GM18858 (cell line): ENCODE results near the gene ZNF669.

Experiments
- ATAC-seq: cut with Tn5 transposase; IDR thresholded peaks from one replicate; pipeline ENCODE4 v1.9.1; 2021; ENCODE audit not compliant: unreplicated experiment

The ZNF669 gene

DNA sequence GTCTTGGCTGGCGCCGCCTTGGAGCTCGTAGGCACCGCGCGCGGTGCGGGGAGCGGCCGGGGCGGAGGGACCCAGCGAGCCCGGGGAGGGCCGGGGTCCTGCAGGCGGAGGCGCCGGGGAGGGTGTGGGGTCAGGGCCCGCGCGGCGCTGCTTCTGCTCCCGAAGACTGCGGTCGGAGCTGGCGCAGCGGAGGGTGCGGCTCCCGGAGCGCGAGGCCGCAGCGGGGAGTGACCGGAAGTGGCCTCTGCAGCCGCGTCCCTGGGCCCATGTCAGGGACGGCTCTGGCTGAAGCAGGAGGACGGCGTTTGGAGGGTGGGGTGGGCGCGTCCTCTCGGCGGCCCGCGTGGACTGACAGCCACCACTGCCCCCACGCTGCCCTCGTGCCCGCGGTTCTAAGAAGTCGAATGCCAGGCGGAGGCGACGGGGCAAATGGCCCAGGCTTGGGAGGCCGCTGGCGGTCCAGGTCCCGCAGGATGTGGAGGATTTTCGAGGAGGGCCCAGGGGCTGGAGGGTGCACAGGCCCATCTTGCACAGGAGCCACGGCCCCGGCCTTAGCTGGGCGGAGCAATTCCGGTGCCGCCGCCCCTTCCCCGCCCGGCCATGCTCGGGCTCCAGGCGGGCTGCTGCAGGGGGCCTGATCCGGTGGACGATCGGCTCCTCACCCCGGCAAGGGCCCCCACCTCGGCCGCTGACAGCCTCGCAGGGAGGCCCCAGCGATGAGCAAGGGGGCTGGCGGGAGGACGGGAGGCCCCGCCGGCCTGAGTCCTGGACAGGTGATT lies 7.7 kb upstream of the ZNF669 start:
- no peak for ATAC-seq

DNA sequence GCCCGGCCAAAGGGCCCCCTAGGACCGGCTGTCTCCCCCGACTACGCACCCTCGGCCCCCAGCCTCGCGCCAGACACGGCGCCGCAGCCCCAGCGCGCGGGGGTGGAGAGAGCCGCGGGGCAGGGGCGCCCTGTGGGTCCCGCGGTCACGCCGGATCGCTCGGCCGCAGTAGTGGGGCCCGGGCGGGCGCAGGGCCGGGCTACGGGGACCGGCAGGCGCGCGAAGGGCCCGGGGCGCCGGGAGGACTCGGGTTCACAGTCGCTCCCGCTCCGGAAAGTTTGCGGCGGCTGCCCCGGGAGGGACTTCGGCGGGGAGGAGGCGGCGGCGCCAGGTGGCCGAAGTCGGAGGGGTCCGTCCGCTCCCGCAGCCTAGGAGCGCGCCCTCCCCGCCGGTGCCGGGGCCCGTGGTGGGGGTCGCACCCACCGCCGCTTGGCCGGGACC lies 7.1 kb upstream of the ZNF669 start:
- no peak for ATAC-seq

DNA sequence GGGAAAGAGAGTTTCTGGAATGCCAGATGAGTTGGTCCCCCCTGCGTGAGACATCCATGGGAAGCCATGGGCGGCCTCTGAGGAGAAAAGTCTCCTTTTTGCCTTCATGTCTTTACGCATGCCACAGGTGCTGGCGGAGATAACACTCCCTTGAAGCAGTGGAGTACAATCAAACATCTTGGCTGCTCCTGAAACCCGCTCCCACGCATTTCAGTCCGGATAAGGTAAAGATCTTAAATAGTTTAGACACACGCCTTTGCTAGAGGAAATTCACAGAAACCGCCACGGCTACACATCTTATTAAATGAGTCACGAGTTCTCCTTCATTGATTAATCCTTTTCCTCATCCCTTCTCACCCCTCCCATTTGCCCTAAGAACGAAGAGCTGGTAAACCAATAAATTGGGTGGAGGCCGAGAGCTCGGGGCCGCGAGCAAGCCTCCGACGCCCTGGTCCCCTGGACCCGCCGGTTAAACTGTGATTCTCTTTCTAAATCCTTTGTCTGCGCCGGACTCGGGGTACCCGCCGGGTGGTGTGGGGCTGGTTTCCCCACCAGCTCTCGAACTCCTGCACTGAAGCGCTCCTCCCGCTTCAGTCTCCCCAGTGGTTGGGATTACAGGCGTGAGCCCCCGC lies 6.6 kb upstream of the ZNF669 start:
- ATAC-seq: no peak

DNA sequence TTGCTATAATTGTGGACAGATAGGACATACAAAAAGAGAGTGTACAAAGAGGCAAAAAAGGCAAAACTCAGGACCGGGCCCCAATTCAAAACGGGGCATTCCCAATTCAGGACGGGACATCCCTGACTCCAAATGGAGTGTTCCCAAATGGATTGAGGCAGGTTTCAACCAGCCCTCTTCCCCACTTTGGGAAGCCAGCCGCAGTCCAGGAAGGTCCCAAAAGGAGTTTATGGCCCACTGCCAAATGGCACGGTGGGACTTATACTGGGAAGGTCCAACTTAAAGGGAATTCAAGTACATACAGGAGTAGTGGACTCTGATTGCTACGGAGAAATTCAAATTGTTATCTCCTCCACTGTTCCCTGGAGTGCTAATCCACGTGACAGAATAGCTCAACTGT lies 3.5 kb upstream of the ZNF669 start:
- no peak for ATAC-seq

DNA sequence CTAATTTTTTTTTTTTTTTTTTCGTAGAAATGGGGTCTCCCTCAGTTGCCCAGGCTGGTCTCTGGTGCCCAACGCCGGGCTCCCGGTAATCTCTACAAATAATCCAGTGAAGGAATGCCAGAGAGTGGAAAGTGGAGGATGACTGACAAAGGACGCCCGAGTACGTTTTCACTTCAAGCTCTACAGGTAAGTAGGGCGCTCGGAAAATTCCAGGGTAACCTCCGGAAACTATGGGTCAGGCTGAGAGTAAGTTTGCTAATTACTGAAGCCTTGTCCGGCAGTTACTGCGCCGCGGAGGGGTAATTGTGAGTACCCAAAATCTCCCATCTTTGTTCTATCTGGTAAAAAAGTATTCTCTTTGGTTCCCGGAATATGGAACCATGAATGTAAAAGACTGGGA lies 1.8 kb upstream of the ZNF669 start:
- ATAC-seq: no peak

DNA sequence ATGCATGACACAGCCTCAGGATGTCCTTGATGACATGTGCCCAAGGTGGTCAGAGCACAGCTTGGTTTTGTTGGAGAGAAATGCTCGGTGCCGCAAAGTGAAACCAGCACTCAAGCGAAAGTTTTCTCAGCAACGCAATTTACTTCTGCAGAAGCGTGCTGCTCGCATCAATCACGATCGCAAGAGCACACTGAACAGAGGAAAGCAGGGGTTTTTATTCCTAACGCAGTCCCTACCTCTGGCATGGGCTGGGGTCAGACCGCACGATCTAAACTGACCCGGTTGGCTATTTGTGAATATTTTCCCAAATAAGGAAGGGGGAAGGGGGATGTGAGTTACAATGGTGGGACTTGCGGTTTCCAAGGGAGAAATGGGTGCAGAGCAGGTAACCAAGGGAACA lies 809 bp upstream of the ZNF669 start:
- no peak for ATAC-seq

DNA sequence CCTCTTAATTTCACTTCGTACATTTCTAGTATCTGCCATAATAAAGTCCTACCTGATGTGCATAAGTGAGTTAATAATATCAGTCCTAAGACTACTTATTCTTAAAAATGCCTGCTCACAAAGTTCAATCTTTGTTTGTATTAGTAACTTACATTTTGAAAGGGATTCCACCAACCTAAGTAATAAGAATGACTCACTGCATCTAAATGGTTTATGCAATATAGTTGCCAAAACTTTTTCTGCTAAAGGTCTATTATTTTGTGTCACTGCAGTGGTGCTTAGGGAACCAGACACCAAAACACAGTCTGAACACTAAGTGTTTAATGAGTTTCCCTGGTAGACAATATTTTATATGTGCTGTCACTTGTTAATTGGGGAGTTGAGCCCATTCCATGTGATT lies 1.8 kb downstream of the ZNF669 start:
- no peak for ATAC-seq

DNA sequence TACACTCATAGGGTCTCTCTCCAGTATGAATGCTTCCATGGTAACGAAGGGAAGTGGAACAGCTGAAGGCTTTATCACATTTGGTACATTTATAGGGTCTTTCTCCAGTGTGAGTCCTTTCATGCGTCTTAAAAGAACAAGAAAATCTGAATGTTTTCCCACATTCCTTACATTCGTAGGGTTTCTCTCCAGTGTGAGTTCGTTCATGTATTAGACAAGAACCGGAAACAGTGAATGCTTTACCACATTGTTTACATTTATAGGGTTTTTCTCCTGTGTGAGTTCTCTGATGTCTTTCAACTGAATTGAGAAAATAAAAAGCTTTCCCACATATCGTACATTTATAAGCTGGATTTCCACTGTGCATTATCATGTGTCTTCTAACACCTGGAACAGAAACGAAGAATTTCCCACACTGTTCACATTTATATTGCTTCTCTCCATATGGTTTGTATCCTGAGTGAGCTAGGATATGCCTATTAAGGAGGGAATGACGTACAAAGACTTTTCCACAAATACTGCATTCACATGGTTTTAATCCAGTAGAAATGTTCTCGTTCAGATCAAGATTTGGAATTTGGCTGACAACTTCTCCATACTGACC lies 3.4 kb downstream of the ZNF669 start:
- ATAC-seq: no peak

DNA sequence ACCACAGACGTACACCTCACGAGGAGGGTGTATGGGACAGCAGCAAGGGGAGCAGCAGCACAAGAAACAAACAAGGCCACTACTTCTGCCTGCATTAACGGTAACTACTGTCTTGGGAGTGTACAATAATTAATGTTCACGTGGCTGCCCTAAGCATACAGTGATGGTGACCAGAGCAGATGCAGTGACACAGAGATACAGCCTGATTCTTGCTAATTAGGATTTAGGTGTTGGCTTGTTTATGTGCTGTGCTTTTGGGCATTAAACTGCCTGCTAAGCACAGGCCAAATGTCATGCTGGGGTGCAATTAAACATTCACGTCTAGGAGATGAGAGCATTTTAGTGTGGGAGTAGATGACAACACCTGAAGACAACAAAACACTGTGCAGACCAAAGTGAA lies 7.2 kb downstream of the ZNF669 start:
- ATAC-seq: no peak

DNA sequence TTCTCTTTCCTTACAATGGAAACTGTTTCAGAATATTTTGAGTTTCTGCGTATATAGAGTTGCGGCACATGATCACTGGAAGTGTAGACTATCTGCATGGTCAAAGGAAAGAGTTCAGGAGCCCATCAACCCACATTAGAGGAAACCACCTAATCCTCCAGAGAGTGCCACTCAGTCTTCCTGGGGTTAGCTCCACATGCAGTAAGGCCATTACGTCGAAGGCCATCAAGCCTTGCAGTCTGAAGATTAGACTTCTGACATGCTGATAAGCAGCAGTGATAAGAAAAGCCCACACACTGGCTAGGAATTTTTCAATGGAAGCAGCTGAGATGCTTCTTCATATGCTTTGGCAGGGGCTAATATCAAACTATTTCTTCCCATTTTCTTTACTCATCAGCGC lies 7.6 kb downstream of the ZNF669 start:
- ATAC-seq: no peak

DNA sequence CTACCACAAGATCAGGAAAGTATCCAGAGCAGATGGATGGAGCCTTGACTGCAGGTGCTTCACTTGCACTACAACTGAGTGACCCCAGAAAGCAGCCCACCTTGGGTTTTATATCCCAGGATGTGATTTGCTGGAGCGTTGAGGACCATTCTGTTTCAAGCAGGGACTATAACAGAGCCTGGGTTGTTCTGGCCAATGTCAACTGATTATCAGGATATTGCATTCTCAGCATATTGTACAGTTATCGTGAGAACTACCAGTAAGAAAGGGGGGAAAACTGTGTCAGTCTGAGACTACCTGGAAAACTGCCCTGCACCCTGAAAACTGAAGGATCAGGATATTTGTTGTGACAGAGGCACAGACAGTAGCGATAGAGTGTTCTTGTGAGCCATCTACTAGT lies 8.0 kb downstream of the ZNF669 start:
- ATAC-seq: no peak

DNA sequence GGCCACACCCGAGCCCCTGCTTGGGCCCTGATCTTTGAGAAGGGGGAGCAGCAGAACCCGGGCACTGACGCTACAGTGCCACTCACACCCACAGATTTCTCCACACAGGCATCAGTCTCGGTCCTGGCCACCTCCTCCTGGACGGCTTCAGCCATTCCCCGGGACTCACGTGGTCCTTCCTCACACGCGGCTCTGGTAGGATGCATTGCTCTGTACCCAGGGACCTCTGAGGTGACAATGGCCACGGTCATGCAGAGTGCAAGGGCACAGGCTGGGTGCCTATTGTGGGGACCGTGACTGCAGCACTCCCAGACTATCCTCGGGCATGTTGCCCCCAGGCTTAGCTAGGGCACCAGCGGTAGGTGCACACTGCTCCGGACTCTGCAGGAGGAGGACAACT lies 13.7 kb downstream of the ZNF669 start:
- ATAC-seq: no peak

DNA sequence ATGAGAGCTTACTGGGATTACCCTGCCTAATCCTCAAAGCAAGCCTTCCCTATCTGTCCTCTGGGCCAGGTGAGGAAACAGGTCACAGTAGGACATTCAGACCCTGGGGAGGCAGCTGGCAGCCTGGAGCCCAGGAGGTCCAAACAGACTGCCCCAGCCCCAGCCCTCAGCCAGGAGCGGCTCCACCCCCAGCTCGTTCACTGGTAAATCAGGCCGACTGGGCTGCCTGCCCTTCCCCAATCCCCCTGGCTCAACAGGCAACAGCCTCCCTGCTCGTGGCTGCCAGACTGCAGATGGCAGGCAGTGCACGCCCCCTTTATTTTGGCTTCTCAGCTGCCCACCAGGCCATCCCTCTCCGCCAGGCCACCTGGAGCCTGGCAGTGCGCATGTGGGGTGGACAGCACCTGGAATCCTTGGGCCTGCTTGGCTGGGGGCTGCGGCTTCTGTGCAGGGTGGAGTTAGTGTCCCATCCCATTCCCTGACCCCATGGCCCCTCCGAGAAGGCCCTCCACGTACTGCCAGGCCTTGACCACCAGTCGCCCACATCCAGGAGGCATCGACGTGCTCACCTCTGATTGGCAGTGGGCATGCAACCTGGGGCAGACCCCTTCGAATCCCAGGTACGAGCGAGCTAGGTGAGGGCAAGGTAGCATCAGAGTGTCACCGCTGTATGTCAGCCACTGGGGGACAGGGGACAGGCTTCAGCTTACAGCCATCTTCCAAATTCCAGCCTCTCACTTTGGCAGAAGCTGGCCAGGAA lies 14.4 kb downstream of the ZNF669 start:
- no peak for ATAC-seq

DNA sequence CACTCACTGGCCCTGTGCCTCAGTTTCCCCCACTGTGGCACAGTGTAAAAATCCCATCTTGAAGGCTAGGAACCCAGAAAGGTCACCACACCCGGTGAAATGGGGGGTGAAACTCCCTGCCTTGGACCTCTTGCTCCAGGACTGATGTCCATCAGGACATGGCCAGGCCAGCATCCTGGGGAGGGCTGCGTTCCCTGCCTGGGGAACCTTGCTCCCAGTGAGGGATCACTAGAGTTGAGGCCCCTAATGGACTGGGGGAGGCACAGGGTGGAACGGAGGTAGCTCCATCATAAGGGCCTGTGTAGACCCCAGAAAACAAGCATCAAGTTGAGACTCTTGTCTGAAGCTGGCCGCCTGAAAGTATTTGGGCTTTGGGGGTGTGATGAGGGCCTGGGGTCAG lies 15.2 kb downstream of the ZNF669 start:
- no peak for ATAC-seq

DNA sequence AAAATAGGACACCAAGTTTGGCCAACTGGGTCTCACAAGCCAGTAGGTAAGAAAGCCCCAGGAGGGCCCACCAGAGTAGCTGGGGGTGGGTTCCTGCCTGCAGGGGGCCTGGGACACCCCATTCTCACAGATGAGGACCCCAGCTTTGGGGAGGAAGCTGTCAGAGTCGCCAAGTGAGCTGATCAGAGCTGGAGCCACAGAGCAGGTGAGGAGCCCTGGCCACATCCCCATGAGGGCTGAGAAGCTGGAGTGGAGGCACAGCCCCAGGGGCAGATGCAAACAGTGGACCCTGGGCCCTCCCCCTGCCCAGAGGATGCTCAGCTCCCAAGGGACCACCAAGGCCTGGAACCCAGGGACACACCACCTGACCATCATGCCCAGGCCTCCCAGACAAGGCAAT lies 16.9 kb downstream of the ZNF669 start:
- no peak for ATAC-seq

DNA sequence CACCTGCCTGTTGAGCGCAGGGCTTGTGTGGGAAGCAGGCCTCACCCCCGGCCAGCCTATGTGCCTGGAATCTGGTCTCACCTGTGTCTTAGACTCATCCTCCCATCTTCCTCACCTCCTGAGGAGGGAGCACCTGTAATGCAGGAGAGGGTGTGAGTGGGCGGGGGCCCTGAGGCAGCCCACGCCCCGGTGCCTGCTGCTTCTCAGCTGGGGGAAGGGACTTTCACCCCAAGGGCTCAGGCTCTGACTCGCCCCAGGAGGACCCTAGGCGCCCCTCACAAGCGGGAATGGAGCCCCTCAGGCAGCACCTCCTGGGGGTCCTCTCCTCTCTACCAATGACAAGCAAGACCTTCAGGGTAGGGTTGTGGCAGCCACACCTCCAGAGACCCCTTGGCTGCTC lies 18.8 kb downstream of the ZNF669 start:
- ATAC-seq: no peak

DNA sequence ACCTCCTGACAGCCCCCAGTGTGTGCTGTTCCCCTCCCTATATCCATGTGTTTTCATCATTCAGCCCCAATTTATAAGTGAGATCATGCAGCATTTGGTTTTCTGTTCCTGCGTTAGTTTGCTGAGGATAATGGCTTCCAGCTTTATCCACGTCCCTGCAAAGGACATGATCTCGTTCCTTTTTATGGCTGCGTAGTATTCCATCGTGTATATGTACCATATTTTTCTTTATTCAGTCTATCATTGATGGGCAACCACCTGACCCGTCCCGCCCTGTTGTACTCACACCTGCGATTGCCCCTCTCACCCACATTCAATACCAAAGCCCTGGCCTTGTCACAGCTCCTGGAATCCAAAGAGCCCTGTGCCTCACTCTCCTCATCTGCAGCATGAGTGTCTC lies 19.4 kb downstream of the ZNF669 start:
- no peak for ATAC-seq

DNA sequence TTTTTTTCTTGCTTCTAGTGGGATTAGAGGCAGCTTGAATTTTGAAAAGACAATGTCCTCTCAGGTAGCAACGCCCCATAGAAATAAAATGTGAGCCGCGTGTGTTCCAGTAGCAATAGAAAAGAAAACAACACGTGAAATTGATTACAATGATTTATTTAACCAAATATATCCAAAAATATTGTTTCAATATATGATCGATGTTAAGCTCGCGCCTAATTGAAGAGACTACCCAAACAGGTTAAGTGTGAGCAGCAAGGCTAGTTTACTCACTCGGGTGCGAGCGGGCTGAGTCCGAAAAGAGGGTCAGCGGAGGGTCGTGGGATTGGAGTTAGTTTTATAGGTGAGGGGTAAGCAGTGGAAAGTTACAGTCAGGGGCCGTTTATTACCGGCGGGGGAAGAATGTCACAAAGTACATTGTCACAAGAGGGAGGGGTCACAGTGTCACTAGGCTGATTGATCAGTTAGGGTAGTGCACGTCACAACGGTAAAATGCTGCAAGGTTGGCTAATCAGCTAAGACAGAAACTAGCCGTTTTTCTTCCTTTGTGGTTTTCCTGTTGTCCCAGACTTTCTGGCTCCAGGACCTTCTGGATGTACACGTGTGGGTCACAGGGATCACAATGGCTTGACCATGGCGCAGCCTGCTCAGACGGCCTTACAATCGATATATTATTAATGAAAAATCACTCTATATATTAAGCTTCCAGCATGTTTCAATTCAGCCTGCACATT lies 24.8 kb downstream of the ZNF669 start:
- ATAC-seq: no peak

DNA sequence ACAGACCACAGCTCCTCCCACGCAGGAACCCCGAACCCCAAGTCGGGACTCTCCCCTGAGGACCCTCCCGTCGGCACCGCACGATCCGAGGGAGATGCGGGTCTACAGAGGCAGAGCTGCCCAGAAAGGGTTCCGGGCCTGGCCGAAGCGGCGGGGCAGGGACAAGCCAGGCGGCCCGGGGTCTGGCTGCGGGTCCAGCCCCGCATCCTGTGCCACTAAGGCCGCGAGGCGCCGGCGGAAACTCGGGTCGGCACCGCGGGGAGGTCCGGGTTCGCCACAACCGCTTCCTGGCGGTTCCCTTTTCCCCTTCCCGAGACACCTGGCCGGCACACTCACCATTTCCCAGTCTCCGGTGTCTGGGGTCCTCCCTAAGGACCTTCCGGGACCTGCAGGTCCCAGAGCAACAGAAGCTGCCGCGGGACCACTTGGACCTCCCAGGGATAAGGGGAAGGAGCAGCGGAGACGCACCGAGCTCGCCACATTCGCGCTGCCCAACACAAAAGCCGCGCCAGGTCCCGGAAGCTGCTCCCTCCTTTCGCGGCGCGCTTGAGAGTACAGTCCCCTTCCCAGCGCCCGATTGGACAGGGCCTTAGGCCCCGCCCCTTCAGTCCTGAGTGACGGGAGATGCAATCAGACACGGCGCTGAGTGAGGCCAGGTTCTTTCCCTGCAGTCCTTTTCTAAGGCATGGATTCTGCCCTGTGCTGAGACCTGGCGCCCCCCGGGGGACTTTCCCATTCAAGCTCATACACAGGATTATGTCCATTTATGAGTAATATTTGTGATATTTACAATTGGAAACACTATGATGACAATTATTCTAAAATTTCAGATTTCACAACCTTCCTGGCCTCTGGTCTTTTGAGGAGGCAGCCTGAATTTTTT lies 25.7 kb downstream of the ZNF669 start, which contains the start of gene ZNF670:
TSS of gene ZNF670 (minus strand) at position 554 of the 883 bp plus-strand sequence. CDS start at position 339, 215 bp downstream.
- ATAC-seq: peak; percentile 99

DNA sequence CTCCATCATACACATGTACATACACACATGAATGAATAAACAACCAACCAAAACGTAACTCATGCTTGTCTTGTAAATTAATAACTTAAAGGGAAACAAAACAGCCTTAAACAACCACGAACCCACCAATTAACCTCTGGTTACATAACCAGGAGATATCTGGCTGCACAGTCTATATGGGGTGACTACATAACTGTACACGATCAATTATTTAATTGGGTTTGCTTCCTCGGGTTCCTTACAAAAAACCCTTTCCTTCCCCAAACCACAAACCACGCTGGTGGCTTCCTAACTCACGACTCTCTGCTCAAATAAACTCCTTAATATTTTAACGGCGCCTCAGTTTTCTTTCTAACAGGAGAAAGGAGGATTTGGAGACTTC lies 26.3 kb downstream of the ZNF669 start:
- no peak for ATAC-seq
